DMS153 treated with DMSO at 0.1 percent for 48 hours (cell line): ENCODE data around the gene SH2D4B.

ENCODE experiments used
- DNase-seq: peaks from one replicate; lab custom pipeline; 2025; ENCODE audit not compliant: unreplicated experiment; lab: John Stamatoyannopoulos, UW

The SH2D4B gene

GRCh38 chr10:80681142-80681541 is 143.4 kb downstream of the SH2D4B start:
- DNase-seq: no peak

GRCh38 chr10:80684259-80684658 is 146.6 kb downstream of the SH2D4B start:
- peak; percentile 9 for DNase-seq

- no peak for DNase-seq
Observed at GRCh38 chr10:80685355-80685754, 147.7 kb downstream of the SH2D4B start.

GRCh38 chr10:80686734-80687475 is 149.2 kb downstream of the SH2D4B start:
- no peak for DNase-seq

GRCh38 chr10:80687476-80687789 is 149.7 kb downstream of the SH2D4B start:
- DNase-seq: no peak

- DNase-seq: no peak
Observed at GRCh38 chr10:80690434-80690833, 152.7 kb downstream of the SH2D4B start.

GRCh38 chr10:80691441-80691840 is 153.7 kb downstream of the SH2D4B start:
- no peak for DNase-seq

- DNase-seq: no peak
Observed at GRCh38 chr10:80693565-80693964, 155.9 kb downstream of the SH2D4B start.

GRCh38 chr10:80694930-80695329 is 157.2 kb downstream of the SH2D4B start:
- DNase-seq: no peak
